Metanephros (tissue), 2 donors: ENCODE measurements around the gene MAZ. TPM values are rescaled to one million over a fixed set of nuclear protein-coding genes. Genes with fewer than 3 reads are reported as not detected.

Source experiments
- small RNA-seq: library from RNA; depleted of rRNA; stranded (forward); fragments of <200 nt; gene quantifications from one replicate; pipeline ENCODE3, GENCODE V24; 2014; ENCODE audit warnings: low replicate concordance
- total RNA-seq: library from RNA; depleted of rRNA; stranded (reverse); fragments of >200 nt; gene quantifications from one replicate; pipeline ENCODE4 v1.2.3, GENCODE V29; 2014

MAZ gene
- total RNA-seq = 159 TPM

GRCh38 chr16:29806099-29806579 lies at the start of gene MAZ:
Gene MAZ (plus strand): TSS chr16:29806529. CDS start chr16:29806702, 173 bp downstream.

GRCh38 chr16:29777576-29778350 lies 28.6 kb upstream of the MAZ start, which contains the start of gene ZG16:
Gene ZG16 (plus strand): TSS chr16:29778256. CDS start chr16:29779267, 1,011 bp downstream.

GRCh38 chr16:29790183-29790948 lies 16.0 kb upstream of the MAZ start, which contains the start of gene KIF22:
Gene KIF22 (plus strand): TSS chr16:29790751. CDS start chr16:29790760, 9 bp downstream.

GRCh38 chr16:29811896-29812665 lies 5.8 kb downstream of the MAZ start, which contains the start of gene PRRT2:
Gene PRRT2 (plus strand): TSS chr16:29812193. CDS start chr16:29813055, 862 bp downstream.

GRCh38 chr16:29815793-29816693 lies 9.7 kb downstream of the MAZ start, which contains the start of gene PAGR1:
Gene PAGR1 (plus strand): TSS chr16:29816152. CDS start chr16:29816526, 374 bp downstream.

GRCh38 chr16:29820271-29820701 lies 14.0 kb downstream of the MAZ start, which contains the start of gene MVP:
Gene MVP (plus strand): TSS chr16:29820462. CDS start chr16:29830550, 10,088 bp downstream.

Small RNA genes lying within 50 kb of the gene (small RNA-seq; reads per million reads assigned to genes)
- gene AC009133.6 (not detected), gene AC120114.4 (not detected)

Other genes starting within 250 kb of the MAZ start
- gene SPN, start 143.3 kb upstream of the MAZ start, total RNA-seq = 7.0 TPM
- gene QPRT, start 127.3 kb upstream of the MAZ start, total RNA-seq = 86.2 TPM
- gene C16orf54, start 60.5 kb upstream of the MAZ start, total RNA-seq = 1.4 TPM
- gene ZG16, start 28.3 kb upstream of the MAZ start, total RNA-seq = not detected
- 52.0 TPM for gene KIF22, start 15.8 kb upstream of the MAZ start, total RNA-seq
- 14.4 TPM for gene PRRT2, start 5.7 kb downstream of the MAZ start, total RNA-seq
- gene PAGR1, start 9.6 kb downstream of the MAZ start, total RNA-seq = 30.8 TPM
- gene MVP, start 13.9 kb downstream of the MAZ start, total RNA-seq = 38.5 TPM
- gene CDIPT, start 56.7 kb downstream of the MAZ start, total RNA-seq = 83.4 TPM
- gene SEZ6L2, start 93.0 kb downstream of the MAZ start, total RNA-seq = 17.3 TPM
- 1.3 TPM for gene ASPHD1, start 94.0 kb downstream of the MAZ start, total RNA-seq
- 12.8 TPM for gene KCTD13, start 119.7 kb downstream of the MAZ start, total RNA-seq
- gene TMEM219, start 155.6 kb downstream of the MAZ start, total RNA-seq = 54.5 TPM
- 47.5 TPM for gene TAOK2, start 167.3 kb downstream of the MAZ start, total RNA-seq
- 19.3 TPM for gene HIRIP3, start 189.1 kb downstream of the MAZ start, total RNA-seq
- gene INO80E, start 189.7 kb downstream of the MAZ start, total RNA-seq = 37.4 TPM
- 1.9 TPM for gene DOC2A, start 204.5 kb downstream of the MAZ start, total RNA-seq
- gene C16orf92, start 216.7 kb downstream of the MAZ start, total RNA-seq = not detected
- gene TLCD3B, start 224.7 kb downstream of the MAZ start, total RNA-seq = 1.5 TPM